Kidney glomerular epithelial cell (primary cell): ENCODE measurements around the gene GATD1.

Source experiments
- DNase-seq: peaks from one replicate; lab custom pipeline; 2025; lab: John Stamatoyannopoulos, UW

Gene GATD1

GRCh38 chr11:726278-727220 is 50.7 kb downstream of the GATD1 start:
- no peak for DNase-seq

GRCh38 chr11:725624-726202 is 51.6 kb downstream of the GATD1 start:
- DNase-seq = no peak

GRCh38 chr11:724778-725386 is 52.4 kb downstream of the GATD1 start:
- DNase-seq = no peak

- no peak for DNase-seq
Measured at GRCh38 chr11:724049-724777, 53.1 kb downstream of the GATD1 start.

GRCh38 chr11:723120-723883 is 54.0 kb downstream of the GATD1 start:
- peak; percentile 17 for DNase-seq

- DNase-seq = no peak
Measured at GRCh38 chr11:722346-722811, 54.9 kb downstream of the GATD1 start.

GRCh38 chr11:721741-722345 is 55.4 kb downstream of the GATD1 start:
- DNase-seq = no peak

GRCh38 chr11:721247-721740 is 56.0 kb downstream of the GATD1 start:
- no peak for DNase-seq

- no peak for DNase-seq
Measured at GRCh38 chr11:720642-721246, 56.5 kb downstream of the GATD1 start.

GRCh38 chr11:720017-720641 is 57.2 kb downstream of the GATD1 start:
- no peak for DNase-seq

GRCh38 chr11:719214-720016 is 57.9 kb downstream of the GATD1 start:
- DNase-seq = no peak
